HK-2 (cell line): Measurements from ENCODE around the gene CAMKK2.
A peak's percentile ranks its signal among the peaks of the same experiment; 100 is the strongest.
"Not testable (repeated sequence)": the region's sequence is repeated elsewhere in the genome, so short reads cannot be mapped to it uniquely, and the experiment has no call there.

Experiments used
- DNase-seq: peaks from one replicate; pipeline ENCODE4 v3.0.0-alpha.2; 2018; ENCODE audit not compliant: unreplicated experiment

The CAMKK2 gene

GRCh38 chr12:121223292-121224285, 72.9 kb downstream of the CAMKK2 start:
- DNase-seq = no peak

GRCh38 chr12:121222847-121223246, 73.7 kb downstream of the CAMKK2 start:
- no peak for DNase-seq

DNA sequence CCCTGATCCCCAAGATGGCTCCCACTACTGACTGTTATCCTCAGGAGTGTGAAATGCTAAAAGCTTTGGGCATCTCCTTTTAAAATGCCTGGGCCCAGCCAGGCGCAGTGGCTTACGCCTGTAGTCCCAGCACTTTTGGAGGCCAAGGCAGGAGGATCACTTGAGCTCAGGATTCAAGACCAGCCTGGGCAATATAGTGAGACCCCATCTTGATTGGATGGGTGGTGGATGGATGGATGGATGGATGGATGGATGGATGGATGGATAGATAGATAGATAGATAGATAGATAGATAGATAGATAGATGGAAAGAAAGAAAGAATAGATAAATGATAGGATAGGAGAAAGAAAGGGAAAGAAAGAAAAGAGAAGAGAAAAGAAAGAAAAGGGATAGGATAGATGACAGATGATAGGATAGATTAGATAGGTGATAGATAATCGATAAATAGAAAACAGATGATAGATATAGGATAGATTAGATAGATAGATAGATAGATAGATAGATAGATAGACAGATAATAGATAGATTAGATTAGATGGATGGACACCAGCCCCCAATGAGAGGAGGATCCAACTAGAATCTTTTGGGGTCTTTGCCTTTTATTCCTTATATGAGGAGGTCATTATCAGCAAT, 77.0 kb downstream of the CAMKK2 start:
- no peak for DNase-seq

DNA sequence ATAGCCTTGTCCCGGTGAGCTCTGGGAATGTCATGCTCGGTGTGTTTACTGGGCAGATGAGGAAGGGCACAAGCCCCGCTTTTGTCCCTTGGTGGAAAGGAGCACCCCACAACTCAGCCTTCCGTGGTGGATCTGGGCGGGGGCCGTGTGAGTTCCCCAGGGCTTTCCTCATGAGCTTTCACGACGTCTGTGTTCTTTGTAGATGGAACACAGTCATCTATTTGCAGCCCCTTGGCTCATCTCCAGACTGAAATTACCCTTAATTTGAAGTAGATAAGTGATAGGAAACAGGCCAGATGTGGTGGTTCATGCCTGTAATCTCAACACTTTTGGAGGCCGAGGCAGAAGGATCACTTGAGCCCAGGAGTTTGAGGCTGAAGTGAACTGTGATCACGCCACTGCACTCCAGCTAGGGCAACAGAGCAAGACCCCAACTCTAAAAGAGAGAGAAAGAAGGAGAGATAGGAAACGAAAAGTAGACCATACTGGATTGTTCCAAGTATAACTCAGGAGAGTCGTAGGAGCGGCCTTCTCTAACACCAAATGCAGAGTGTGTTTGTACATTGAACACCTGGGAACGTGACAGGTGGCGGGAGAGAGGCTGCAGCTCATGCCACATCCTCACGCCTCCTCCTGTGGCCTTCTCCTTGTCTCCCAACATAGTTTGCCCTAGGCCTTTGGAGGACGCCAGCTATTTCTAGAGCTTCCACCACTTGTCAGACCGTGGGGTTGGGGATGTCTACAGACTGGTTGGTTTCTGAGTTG, 77.7 kb downstream of the CAMKK2 start:
- DNase-seq = no peak

- DNase-seq = no peak
Measured at GRCh38 chr12:121217761-121218160, 78.7 kb downstream of the CAMKK2 start.

- DNase-seq = no peak
Measured at GRCh38 chr12:121217063-121217462, 79.4 kb downstream of the CAMKK2 start.

DNA sequence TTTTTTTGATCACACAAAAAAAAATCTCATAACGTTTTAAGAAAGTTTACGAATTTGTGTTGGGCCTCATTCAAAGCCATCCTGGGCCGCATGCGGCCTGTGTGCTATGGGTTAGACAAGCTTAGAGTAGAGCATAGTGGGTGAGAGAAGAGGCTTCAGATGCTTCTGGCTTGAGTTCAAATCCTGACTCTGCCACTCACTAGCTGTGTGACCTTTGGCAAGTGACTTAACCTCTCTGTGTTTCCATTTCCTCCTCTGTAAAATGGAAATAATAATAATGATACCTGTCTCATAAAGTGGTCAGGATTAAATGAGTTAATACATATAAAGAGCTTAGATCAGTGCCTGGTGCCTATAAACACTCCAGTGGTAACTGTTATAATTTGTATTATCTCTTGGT, 80.4 kb downstream of the CAMKK2 start:
- no peak for DNase-seq

DNA sequence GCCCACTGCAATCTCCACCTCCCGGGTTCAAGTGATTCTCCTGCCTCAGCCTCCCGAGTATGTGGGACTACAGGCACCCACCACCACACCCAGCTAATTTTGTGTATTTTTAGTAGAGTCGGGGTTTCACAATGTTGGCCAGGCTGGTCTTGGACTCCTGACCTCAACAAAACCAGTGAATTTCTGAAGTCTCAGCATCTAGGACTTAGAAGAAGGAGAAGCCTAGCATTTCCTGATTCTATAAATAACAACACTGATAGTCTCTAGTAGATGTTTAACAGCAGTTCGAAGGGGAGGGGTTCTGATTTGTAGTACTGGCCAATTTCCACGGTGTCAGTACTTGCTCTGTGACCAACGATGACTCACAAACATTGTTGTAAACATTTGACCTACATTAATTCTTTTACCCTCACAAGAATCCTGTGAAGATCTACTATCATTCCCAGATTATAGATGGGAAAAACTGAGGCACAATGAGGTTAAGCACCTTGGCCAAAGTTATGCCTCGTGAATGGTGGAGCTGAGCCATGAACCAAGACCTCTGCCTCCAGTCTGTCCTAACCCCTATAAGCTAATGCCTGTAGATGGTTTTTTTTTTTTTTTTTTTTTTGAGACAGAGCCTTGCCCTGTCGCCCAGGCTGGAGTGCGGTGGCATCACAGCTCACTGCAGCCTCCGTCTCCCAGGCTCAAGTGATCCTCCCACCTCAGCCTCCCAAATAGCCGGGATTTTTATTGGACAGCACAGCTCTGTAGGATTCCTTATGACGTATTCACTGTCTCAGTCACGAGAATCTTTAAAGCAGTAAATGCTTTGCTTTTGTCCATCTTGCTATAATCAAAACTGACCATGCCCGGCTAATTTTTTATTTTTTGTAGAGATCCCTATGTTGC, 81.4 kb downstream of the CAMKK2 start:
- DNase-seq = peak; percentile 28

GRCh38 chr12:121214166-121214777, 82.2 kb downstream of the CAMKK2 start:
- DNase-seq = no peak

- no peak for DNase-seq
Measured at GRCh38 chr12:121212875-121213274, 83.6 kb downstream of the CAMKK2 start.

GRCh38 chr12:121209624-121210572, 86.6 kb downstream of the CAMKK2 start, which contains the start of gene P2RX4:
Gene P2RX4 (plus strand): TSS chr12:121210129. CDS start chr12:121210165, 36 bp downstream.
- DNase-seq = peak; percentile 78

GRCh38 chr12:121209221-121209620, 87.3 kb downstream of the CAMKK2 start:
- no peak for DNase-seq

- not testable (repeated sequence) for DNase-seq
Measured at GRCh38 chr12:121208571-121208970, 87.9 kb downstream of the CAMKK2 start.

DNA sequence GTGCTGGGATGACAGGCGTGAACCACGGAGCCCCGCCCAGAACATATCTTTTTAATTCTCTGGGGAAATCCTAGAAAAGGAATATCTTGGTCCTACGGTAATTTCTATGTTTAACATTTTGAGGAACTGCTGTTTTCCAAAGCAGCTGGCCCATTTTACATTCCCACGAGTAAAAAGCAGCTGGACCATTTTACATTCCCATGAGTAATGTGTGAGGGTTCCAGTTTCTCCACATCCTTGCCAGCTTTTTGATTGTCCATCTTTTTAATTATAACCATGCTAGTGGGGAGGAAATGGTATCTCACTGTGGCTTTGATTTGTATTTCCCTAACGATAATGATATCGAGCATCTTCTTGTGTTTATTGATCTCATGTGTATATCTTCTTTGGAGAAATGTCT, 91.0 kb downstream of the CAMKK2 start:
- no peak for DNase-seq

- no peak for DNase-seq
Measured at GRCh38 chr12:121203482-121203881, 93.0 kb downstream of the CAMKK2 start.

GRCh38 chr12:121202407-121203355, 93.8 kb downstream of the CAMKK2 start:
- DNase-seq = no peak

DNA sequence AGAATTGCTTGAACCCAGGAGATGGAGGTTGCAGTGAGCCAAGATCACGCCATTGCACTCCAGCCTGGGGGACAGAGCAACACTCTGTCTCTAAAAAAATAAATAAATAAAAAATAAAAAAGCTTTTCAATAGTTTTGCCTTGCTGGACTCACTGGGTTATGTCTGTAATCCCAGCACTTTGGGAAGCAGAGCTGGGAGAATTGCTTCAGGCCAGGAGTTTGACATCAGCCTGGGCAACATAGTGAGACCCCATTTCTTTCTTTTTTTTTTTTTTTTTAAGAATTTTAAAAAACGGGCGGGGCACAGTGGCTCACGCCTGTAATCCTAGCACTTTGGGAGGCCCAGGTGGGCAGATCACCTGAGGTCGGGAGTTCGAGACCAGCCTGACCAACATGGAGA, 95.4 kb downstream of the CAMKK2 start:
- not testable (repeated sequence) for DNase-seq

GRCh38 chr12:121198949-121199348, 97.6 kb downstream of the CAMKK2 start:
- DNase-seq = no peak
